HFFc6 (cell line): ENCODE measurements around the gene EPS8L1. TPM values are rescaled to one million over a fixed set of nuclear protein-coding genes. Genes with fewer than 3 reads are reported as not detected.

Source experiments
- DNase-seq: peaks from one replicate; pipeline ENCODE4 v3.0.0-alpha.2; 2018
- H3K27ac Mint-ChIP-seq: 2 replicates; pipeline ENCODE4 v1.8.0; 2020; ENCODE audit warnings: mild to moderate bottlenecking, mixed read lengths
- H3K27me3 Mint-ChIP-seq: 2 replicates; pipeline ENCODE4 v1.8.0; 2021; ENCODE audit warnings: mild to moderate bottlenecking, moderate library complexity, mixed read lengths; ENCODE audit not compliant: insufficient read depth
- H3K36me3 Mint-ChIP-seq: 2 replicates; pipeline ENCODE4 v1.8.0; 2021; ENCODE audit warnings: low read depth, mixed read lengths
- H3K4me1 Mint-ChIP-seq: 2 replicates; pipeline ENCODE4 v1.8.0; 2020; ENCODE audit warnings: low read depth, mixed read lengths
- H3K4me3 Mint-ChIP-seq: 2 replicates; pipeline ENCODE4 v1.8.0; 2020; ENCODE audit warnings: mild to moderate bottlenecking, moderate library complexity, mixed read lengths
- H3K9me3 Mint-ChIP-seq: 2 replicates; pipeline ENCODE4 v1.8.0; 2020; ENCODE audit warnings: mild to moderate bottlenecking, mixed read lengths
- total RNA-seq, 6 experiments: library from RNA; stranded (reverse); fragmentation: NEBNext Ultra II Directional; extraction: Animal tissue kit (Norgen Biotek cat#: 25700); gene quantifications; 2 replicates in 1 of 6; 3 replicates in 5 of 6; pipeline ENCODE4 v1.2.3, GENCODE V29; 2021
- TF ChIP-seq, protein P1 (sequence below): fragments of 200-600 bp; sonication (generic); IDR thresholded peaks from 2 replicates; pipeline ENCODE4 v1.5.0; 2021; ENCODE audit warnings: antibody characterized with exemption, mild to moderate bottlenecking

EPS8L1 gene
- total RNA-seq, 6 experiments from 2014 or later: 0.55 to 0.94 (median 0.64) TPM; not detected in 1

DNA sequence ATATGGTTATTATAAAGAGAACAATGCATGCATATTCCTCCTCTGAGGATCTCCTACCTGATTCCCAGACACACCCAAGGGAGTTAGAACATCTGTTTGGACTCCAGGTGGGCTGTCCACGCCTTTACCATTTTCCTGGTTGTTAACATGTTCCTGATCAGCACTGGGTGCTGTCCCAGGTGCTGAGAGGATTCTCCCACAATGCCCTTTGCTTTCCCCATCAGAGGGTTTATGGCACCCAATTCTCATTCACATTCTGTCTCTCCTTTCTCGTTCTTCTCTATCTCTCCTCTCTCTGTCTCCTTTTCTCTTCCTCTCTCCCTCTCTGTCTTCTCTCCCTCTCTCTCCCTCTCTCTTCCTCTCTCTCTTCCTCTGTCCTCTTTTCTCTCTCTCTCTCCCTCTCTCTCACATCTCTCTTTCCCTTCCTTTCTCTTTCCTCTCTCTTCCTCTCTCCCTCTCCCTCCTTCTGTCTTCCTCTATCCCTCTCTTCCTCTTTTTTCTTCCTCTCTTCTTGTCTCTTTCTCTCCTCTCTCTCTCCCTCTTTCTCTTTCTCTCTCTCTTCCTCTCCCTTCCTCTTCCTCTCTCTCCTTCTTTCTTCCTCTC is 9.5 kb upstream of the EPS8L1 start:
- H3K27ac Mint-ChIP-seq: no peak overlapping the region

DNA sequence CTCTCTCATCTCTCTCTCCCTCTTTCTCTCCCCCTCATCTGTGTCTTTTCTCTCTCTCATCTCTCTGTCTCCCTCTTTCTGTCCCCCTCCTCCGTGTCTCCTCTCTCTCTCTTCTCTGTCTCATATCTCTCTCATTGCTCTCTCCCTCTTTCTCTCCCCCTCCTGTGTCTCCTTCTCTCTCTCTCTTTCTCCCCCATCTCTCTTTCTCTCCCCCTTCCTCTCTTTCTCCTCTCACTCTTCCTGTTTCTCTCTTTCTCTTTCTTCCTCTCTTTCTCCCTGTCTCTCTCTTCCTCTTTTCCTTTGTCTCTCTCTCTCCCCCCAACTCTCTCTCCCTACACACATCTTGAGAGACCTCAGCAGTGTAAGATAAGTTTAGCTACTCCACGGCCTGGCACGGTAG is 7.8 kb upstream of the EPS8L1 start:
- H3K27ac Mint-ChIP-seq: no peak overlapping the region
- no peaks in the 10 kb centered on the region for H3K36me3 Mint-ChIP-seq
- peaks cover 15% of the 10 kb centered on the region for H3K4me1 Mint-ChIP-seq
- TF ChIP-seq, protein P1, sequence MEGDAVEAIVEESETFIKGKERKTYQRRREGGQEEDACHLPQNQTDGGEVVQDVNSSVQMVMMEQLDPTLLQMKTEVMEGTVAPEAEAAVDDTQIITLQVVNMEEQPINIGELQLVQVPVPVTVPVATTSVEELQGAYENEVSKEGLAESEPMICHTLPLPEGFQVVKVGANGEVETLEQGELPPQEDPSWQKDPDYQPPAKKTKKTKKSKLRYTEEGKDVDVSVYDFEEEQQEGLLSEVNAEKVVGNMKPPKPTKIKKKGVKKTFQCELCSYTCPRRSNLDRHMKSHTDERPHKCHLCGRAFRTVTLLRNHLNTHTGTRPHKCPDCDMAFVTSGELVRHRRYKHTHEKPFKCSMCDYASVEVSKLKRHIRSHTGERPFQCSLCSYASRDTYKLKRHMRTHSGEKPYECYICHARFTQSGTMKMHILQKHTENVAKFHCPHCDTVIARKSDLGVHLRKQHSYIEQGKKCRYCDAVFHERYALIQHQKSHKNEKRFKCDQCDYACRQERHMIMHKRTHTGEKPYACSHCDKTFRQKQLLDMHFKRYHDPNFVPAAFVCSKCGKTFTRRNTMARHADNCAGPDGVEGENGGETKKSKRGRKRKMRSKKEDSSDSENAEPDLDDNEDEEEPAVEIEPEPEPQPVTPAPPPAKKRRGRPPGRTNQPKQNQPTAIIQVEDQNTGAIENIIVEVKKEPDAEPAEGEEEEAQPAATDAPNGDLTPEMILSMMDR: no peak
- no peaks in the 10 kb centered on the region for H3K9me3 Mint-ChIP-seq
- no peak for DNase-seq
- H3K27me3 Mint-ChIP-seq: peaks cover 19% of the 10 kb centered on the region
- H3K4me3 Mint-ChIP-seq: no peak overlapping the region

More for the DNA sequence above, 9.5 kb upstream of the EPS8L1 start:
- H3K9me3 Mint-ChIP-seq: no peaks in the 10 kb centered on the region
- no peak overlapping the region for H3K4me3 Mint-ChIP-seq
- H3K27me3 Mint-ChIP-seq: peaks cover 16% of the 10 kb centered on the region
- H3K36me3 Mint-ChIP-seq: no peaks in the 10 kb centered on the region
- H3K4me1 Mint-ChIP-seq: peaks cover 11% of the 10 kb centered on the region
- TF ChIP-seq, protein P1: no peak
- DNase-seq: no peak

DNA sequence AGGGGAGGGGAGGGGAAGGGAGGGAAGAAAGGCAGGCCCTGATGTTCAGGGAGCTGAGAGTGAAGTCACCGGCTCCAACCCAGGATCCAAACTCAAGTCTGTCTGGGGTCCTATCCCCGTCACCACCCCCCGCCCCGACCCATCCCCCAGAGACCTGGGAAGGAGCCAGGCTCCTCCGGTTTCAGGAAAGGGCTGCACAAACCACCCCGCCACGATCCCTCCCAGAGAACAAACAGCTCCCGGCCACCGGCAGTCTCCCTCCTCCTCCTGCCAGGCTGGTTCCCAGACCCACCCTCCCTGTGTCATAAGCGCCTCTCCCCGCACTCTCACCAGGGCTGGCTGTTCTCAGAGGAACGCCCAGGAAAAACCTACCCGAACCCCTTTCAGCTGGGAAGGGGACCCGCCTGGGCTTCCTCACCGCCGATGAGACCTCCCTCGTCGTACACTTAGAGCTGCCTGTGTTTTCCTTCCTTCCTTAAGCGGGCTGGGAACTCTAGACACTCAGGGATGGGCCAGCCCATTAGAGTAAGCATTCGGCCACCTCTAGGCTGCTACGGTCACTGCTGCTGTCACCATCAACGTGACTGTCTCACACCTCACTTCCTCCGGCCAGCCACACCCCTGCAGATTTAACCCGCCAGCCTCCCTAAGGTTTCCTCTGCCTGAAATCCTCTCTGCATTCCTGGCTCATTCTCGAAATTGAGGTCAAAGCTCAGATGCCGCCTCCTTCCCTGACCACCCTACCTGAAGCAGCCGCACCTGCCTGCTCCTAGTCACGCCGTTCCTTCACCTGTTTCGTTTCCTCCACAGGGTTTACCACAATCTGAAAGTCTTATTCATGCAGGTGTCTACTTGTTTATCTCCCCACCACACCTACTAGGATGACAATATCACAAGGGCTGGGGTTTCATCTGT is 6.5 kb upstream of the EPS8L1 start:
- no peaks in the 10 kb centered on the region for H3K9me3 Mint-ChIP-seq

DNA sequence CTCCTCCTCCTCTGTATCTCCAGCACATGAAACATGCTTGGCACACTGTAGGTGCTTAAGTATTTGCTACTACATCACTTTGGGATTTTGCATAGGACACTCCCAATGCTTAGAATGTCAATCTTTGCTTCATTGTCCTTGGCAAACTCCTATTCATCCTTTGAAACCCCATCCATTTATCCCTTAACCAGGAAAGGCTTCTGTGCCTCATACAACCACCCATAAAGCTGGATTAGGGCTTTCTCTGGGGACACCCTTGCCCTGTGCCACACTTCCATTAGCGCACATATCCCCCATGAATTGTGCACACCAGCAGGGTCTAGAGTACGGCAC is 5.8 kb upstream of the EPS8L1 start:
- no peak overlapping the region for H3K4me3 Mint-ChIP-seq
- DNase-seq: no peak
- peaks cover 15% of the 10 kb centered on the region for H3K4me1 Mint-ChIP-seq
- H3K27ac Mint-ChIP-seq: no peak overlapping the region
- peaks cover 21% of the 10 kb centered on the region for H3K27me3 Mint-ChIP-seq
- H3K36me3 Mint-ChIP-seq: peaks cover 4% of the 10 kb centered on the region; the same call in 1 of the 2 replicates
- TF ChIP-seq, protein P1: no peak
- no peaks in the 10 kb centered on the region for H3K9me3 Mint-ChIP-seq

More for the DNA sequence above, 6.5 kb upstream of the EPS8L1 start:
- no peak for DNase-seq
- Mint-ChIP-seq H3K4me3 (no peak overlapping the region), H3K36me3 (peaks cover 4% of the 10 kb centered on the region; the same call in 1 of the 2 replicates), H3K27ac (no peak overlapping the region), H3K27me3 (peaks cover 21% of the 10 kb centered on the region), H3K4me1 (peaks cover 15% of the 10 kb centered on the region)
- TF ChIP-seq, protein P1: no peak

DNA sequence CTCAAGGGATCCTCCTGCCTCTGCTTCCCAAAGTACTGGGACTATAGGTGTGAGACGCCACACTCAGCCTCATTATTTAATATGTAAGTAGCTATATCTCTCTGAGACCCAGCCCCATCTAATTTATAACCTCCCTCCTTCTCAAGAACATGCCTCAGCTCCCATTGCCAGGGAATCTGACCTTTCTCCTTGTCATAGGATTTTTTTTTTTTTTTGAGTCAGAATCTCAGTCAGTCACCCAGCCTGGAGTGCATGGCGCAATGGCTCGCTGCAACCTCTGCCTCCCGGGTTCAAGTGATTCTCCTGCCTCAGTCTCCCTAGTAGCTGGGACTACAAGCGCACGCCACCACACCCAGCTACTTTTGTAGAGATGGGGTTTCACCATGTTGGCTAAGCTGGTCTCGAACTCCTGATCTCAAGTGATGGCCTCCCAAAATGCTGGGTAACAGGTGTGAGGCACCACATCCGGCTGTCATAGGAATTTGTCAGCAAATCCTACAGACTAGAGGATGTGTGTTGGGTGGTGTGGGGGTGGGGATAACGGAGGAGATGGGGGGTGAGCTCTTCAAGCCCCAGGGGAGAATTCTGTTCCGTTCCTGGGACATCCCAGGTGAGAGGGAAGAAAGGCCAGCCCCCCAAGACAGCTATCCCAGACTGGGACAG is 5.1 kb upstream of the EPS8L1 start:
- peaks cover 23% of the 10 kb centered on the region for H3K27me3 Mint-ChIP-seq
- TF ChIP-seq, protein P1: no peak
- no peak overlapping the region for H3K27ac Mint-ChIP-seq
- no peak overlapping the region for H3K4me3 Mint-ChIP-seq
- peaks cover 4% of the 10 kb centered on the region; the same call in 1 of the 2 replicates for H3K36me3 Mint-ChIP-seq
- DNase-seq: no peak
- no peaks in the 10 kb centered on the region for H3K9me3 Mint-ChIP-seq
- H3K4me1 Mint-ChIP-seq: peaks cover 15% of the 10 kb centered on the region
